Prostate gland (tissue), 2 donors: ENCODE measurements around the gene P2RY6.

ENCODE experiments used
- CTCF ChIP-seq, 4 experiments: fragments of 200-600 bp in 2 of 4; fragments of 450-650 bp in 2 of 4; sonication (generic) in 2 of 4; IDR thresholded peaks; 1 replicate in 3 of 4; 2 replicates in 1 of 4; pipeline ENCODE4 v1.5.1; 2016 to 2019; ENCODE audit warnings: antibody characterized with exemption in 4 of 4, mild to moderate bottlenecking in 2 of 4, moderate library complexity in 2 of 4
- POLR2A ChIP-seq: fragments of 450-650 bp; IDR thresholded peaks from one replicate; pipeline ENCODE4 v1.6.1; 2016; ENCODE audit warnings: antibody characterized with exemption, mild to moderate bottlenecking

GRCh38 chr11:73287400-73288101 lies 15.4 kb downstream of the P2RY6 start:
- no peak for TF ChIP-seq CTCF (IDR thresholded peaks at IDR 0.05)
- TF ChIP-seq POLR2A = no peak
